Right cardiac atrium (tissue), 5 donors: ENCODE measurements around the gene UXS1. TPM values are rescaled to one million over a fixed set of nuclear protein-coding genes. Genes with fewer than 3 reads are reported as not detected.
A peak's percentile ranks its signal among the peaks of the same experiment; 100 is the strongest.
"Not testable (repeated sequence)": the region's sequence is repeated elsewhere in the genome, so short reads cannot be mapped to it uniquely, and the experiment has no call there.

Source experiments
- ATAC-seq, 2 donors: fragments of 200-7000 bp; cut with Tn5 transposase; one replicate each; pipeline versions ENCODE4 v1.8.0 to v1.9.1; 2020; ENCODE audit warnings: moderate library complexity in 2 of 2, mild to moderate bottlenecking in 1 of 2
- DNase-seq, 3 donors: peaks; one replicate each; pipeline ENCODE4 v3.0.0-alpha.2; 2020
- H3K27ac ChIP-seq: one replicate; pipeline ENCODE4 v1.5.1; 2013; ENCODE audit warnings: mild to moderate bottlenecking, low read length, control low read depth, moderate library complexity
- H3K27me3 ChIP-seq: one replicate; pipeline ENCODE4 v1.6.1; 2013; ENCODE audit not compliant: control insufficient read depth, insufficient read depth
- H3K4me1 ChIP-seq: one replicate; pipeline ENCODE4 v1.6.1; 2013; ENCODE audit warnings: low read length; ENCODE audit not compliant: control insufficient read depth, insufficient read depth
- H3K4me3 ChIP-seq: one replicate; pipeline ENCODE4 v1.5.1; 2013; ENCODE audit warnings: low read length, control low read depth
- H3K9me3 ChIP-seq: one replicate; pipeline ENCODE4 v1.6.1; 2013; ENCODE audit warnings: low read length; ENCODE audit not compliant: control insufficient read depth
- WGBS: extraction: QIAGEN DNeasy Blood & Tissue Kit; methylation state at CpG from one replicate; pipeline ENCODE4 v1.1.7; 2013; 5-methylcytosine and 5-hydroxymethylcytosine counted together
- intact Hi-C, 4 donors: fragments of 100-400 bp; cut with DNase I; formaldehyde crosslinking; loops; one replicate each; pipeline versions ENCODE4 v1.11.0 to v1.14.0; 2022 to 2023
- polyA plus RNA-seq: library from polyadenylated mRNA; stranded (reverse); fragments of 200-250 nt; gene quantifications from one replicate; pipeline ENCODE4 v1.2.3, GENCODE V29; 2013
- total RNA-seq, 4 donors: library from RNA; stranded (reverse); fragmentation: NEBNext Ultra II Directional; extraction: Animal tissue kit (Norgen Biotek cat#: 25700); gene quantifications; one replicate each; pipeline ENCODE4 v1.2.1, GENCODE V29; 2021
- donor health status: healthy with polysubstance abuse.
- donor health status: DM: no; HTN: yes; CAD: no.
- donor health status: DM: no; HTN: no; CAD: no.
- donor health status: DM: no; HTN: yes; CAD: no; lungs with severe emphysema.
- donor health status: DM: yes; HTN: yes; CAD: no.

The UXS1 gene
- total and polyA plus RNA-seq, 5 donors: 25.7 to 35.4 (median 27.3) TPM

- intact Hi-C loops: no loop called here
- DNase-seq (no peak), ATAC-seq (no peak)
- no peaks in the 10 kb centered on the region for H3K9me3 ChIP-seq
- H3K4me1 ChIP-seq: no peaks in the 10 kb centered on the region
- no peak overlapping the region for H3K4me3 ChIP-seq
- no peak overlapping the region for H3K27ac ChIP-seq
- WGBS: 95% methylated on average over 1 of the region's 1 CpG
- H3K27me3 ChIP-seq: no peaks in the 10 kb centered on the region
Observed at GRCh38 chr2:106208399-106208798, 14.3 kb upstream of the UXS1 start.

GRCh38 chr2:106207246-106207645 lies 13.1 kb upstream of the UXS1 start:
- Histone ChIP-seq H3K27me3 (no peaks in the 10 kb centered on the region), H3K4me1 (no peaks in the 10 kb centered on the region), H3K9me3 (no peaks in the 10 kb centered on the region), H3K27ac (no peak overlapping the region), H3K4me3 (no peak overlapping the region)
- DNase-seq (no peak), ATAC-seq (no peak)
- 93% methylated on average over 2 of the region's 2 CpGs for WGBS
- intact Hi-C loops: no loop called here

GRCh38 chr2:106205488-106205887 lies 11.4 kb upstream of the UXS1 start:
- intact Hi-C loops: no loop called here
- H3K27me3 ChIP-seq: no peaks in the 10 kb centered on the region
- H3K4me1 ChIP-seq: no peaks in the 10 kb centered on the region
- WGBS: 62% methylated on average over 4 of the region's 5 CpGs
- no peak overlapping the region for H3K27ac ChIP-seq
- H3K9me3 ChIP-seq: no peaks in the 10 kb centered on the region
- H3K4me3 ChIP-seq: no peak overlapping the region
- no peak for ATAC-seq
- DNase-seq: no peak

- intact Hi-C loops, H3K9me3 ChIP-seq, DNase-seq, H3K4me1 ChIP-seq, ATAC-seq, H3K27ac ChIP-seq, H3K4me3 ChIP-seq, H3K27me3 ChIP-seq: not testable (repeated sequence)
- WGBS: 68% methylated on average over 1 of the region's 1 CpG
Observed at GRCh38 chr2:106204551-106204950, 10.4 kb upstream of the UXS1 start.

- ATAC-seq: no peak
- WGBS: 84% methylated on average over 2 of the region's 2 CpGs
- H3K27ac ChIP-seq: no peak overlapping the region
Observed at GRCh38 chr2:106201661-106202060, 7.6 kb upstream of the UXS1 start.

GRCh38 chr2:106197878-106198277 lies 3.8 kb upstream of the UXS1 start:
- DNase-seq (no peak), ATAC-seq (no peak)
- H3K27me3 ChIP-seq: no peaks in the 10 kb centered on the region
- WGBS: 9% methylated on average over 3 of the region's 3 CpGs
- no peaks in the 10 kb centered on the region for H3K4me1 ChIP-seq
- no peak overlapping the region for H3K4me3 ChIP-seq
- H3K9me3 ChIP-seq: no peaks in the 10 kb centered on the region
- intact Hi-C loops: no loop called here
- no peak overlapping the region for H3K27ac ChIP-seq

More at GRCh38 chr2:106201661-106202060, 7.6 kb upstream of the UXS1 start:
- intact Hi-C loops: no loop called here
- no peak for DNase-seq
- Histone ChIP-seq H3K9me3 (no peaks in the 10 kb centered on the region), H3K4me3 (no peak overlapping the region), H3K4me1 (no peaks in the 10 kb centered on the region), H3K27me3 (no peaks in the 10 kb centered on the region)

GRCh38 chr2:106195981-106196380 lies 1.9 kb upstream of the UXS1 start:
- Histone ChIP-seq H3K4me1 (no peaks in the 10 kb centered on the region), H3K27me3 (no peaks in the 10 kb centered on the region), H3K9me3 (no peaks in the 10 kb centered on the region), H3K4me3 (no peak overlapping the region), H3K27ac (no peak overlapping the region)
- DNase-seq (no peak), ATAC-seq (no peak)
- intact Hi-C loops: no loop called here
- 76% methylated on average over 6 of the region's 6 CpGs for WGBS

DNA sequence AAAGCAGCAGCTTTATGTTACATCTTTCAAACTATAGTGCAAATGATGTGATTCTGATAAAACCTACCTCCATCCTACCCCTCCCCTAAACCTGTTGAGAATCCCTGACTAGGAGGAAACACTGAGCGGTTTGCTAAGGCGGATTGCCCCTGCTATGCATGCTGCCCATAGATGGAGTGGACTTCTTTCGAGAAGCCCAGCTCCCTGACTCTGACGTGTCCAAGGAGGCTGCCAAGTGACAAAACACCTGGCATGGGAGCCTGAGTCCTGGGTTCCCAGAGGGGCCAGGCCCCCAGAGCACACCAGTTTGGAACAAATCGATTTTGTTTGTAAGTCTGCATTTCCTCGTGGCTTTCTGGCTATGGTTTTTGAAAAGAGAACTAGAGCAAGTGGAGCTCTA lies 1.4 kb upstream of the UXS1 start:
- 91% methylated on average over 6 of the region's 6 CpGs for WGBS
- intact Hi-C loops: no loop called here
- no peaks in the 10 kb centered on the region for H3K4me1 ChIP-seq
- H3K27me3 ChIP-seq: no peaks in the 10 kb centered on the region
- no peaks in the 10 kb centered on the region for H3K9me3 ChIP-seq
- DNase-seq (no peak), ATAC-seq (no peak)
- H3K4me3 ChIP-seq: no peak overlapping the region
- no peak overlapping the region for H3K27ac ChIP-seq

- intact Hi-C loops: no loop called here
- peak overlapping the region; percentile 83 for H3K4me3 ChIP-seq
- H3K9me3 ChIP-seq: no peaks in the 10 kb centered on the region
- no peaks in the 10 kb centered on the region for H3K4me1 ChIP-seq
- WGBS: under 1% methylated on average over 37 of the region's 37 CpGs
- peak in 1 of 3 donors; percentile 81 for DNase-seq
- peak overlapping the region; percentile 36 for H3K27ac ChIP-seq
- ATAC-seq: no peak
- no peaks in the 10 kb centered on the region for H3K27me3 ChIP-seq
Observed at GRCh38 chr2:106193690-106193976, 468 bp downstream of the UXS1 start.

DNA sequence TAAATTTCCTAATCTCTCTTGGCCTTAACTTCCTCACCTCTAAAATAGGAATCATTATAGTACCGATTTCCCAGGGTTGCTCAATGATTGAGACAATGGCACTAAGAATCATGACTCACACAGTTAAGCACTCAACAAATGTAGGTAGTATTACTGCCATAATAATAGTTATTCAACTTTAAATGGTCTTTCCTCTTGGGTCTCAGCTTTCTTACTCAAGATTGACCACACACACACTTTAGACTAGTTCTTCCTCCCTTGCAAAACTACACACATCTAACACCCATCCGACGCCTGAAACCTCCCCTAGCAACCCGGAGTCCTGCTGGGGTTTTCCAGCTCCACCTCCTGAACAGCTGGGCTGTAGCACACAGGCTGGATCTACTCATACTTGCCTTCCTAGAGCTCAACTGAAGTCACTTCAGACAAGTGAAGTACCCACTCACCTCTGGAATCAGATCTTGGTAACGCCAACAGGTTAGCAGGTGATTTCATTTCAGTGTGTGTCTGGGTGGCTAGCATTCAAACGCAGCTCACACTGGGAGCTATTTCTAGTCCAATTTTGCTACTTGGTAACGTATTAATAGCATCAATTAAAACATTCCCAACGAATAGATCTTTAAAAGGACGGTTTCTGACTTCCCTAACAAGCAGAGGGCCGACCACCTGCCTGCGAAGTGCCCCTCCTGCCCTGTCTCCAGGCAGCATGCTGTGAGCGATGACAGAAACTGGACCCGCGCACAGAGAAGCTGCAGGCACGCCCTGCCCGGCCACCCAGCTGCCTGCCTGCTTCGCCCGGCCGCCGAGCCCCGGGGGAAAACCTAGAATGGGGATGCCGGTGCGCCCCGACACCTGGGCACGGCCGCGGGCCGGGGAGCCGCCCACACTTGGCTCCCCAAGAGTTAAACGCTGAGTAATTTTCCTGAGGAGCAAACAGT lies 1.1 kb downstream of the UXS1 start:
- WGBS: 2% methylated on average over 30 of the region's 30 CpGs
- Histone ChIP-seq H3K4me1 (no peaks in the 10 kb centered on the region), H3K4me3 (peak overlapping the region; percentile 83), H3K27ac (no peak overlapping the region), H3K9me3 (no peaks in the 10 kb centered on the region), H3K27me3 (no peaks in the 10 kb centered on the region)
- intact Hi-C loops: no loop called here
- DNase-seq: peak; percentile 33 to 73 (median 67)
- ATAC-seq: peak; percentile 20 to 33

DNA sequence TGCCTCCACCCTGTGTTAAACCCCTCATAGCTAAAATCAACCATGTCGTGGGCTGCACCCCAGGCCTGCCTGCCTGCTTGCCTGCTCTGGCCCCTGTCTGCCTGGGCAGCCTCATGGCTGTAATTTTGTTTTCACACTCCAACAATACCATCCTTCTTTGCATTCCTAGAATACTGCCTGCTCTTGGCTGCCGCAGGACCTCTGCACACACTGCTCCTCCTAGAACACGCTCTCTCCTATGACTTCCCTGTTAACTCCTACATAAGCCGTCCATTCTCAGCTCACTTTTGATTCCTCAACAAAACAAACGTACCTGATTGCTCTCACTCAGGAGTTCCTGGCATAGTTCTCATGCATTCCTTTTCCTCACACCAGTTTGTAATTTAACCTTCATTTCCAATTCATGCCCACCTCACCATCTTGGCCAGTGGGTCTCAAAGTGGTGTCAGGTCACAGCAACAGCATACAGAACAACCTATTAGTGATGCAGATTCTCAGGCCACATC lies 2.5 kb downstream of the UXS1 start:
- 89% methylated on average over 5 of the region's 5 CpGs for WGBS
- Histone ChIP-seq H3K9me3 (no peaks in the 10 kb centered on the region), H3K27me3 (no peaks in the 10 kb centered on the region), H3K4me3 (no peak overlapping the region), H3K27ac (no peak overlapping the region), H3K4me1 (no peaks in the 10 kb centered on the region)
- no peak for DNase-seq
- intact Hi-C loops: no loop called here
- no peak for ATAC-seq
